GM12891 (cell line): ENCODE measurements around the gene TMEM144.

ENCODE experiments used
- PAX5 ChIP-seq: IDR thresholded peaks from 2 replicates; pipeline ENCODE4 v1.6.1; 2011; ENCODE audit warnings: low read length, moderate library complexity, mild to moderate bottlenecking; ENCODE audit not compliant: insufficient read depth, severe bottlenecking
- POLR2A ChIP-seq: IDR thresholded peaks from 2 replicates; pipeline ENCODE4 v1.6.1; 2011; ENCODE audit warnings: low read depth, low read length, control low read depth
- POLR2AphosphoS5 ChIP-seq: IDR thresholded peaks from 2 replicates; pipeline ENCODE4 v1.6.1; 2011; ENCODE audit warnings: low read depth, low read length, control low read depth
- SPI1 ChIP-seq: IDR thresholded peaks from 2 replicates; pipeline ENCODE4 v1.6.1; 2011; ENCODE audit warnings: low read depth, low read length, control low read depth
- TAF1 ChIP-seq: IDR thresholded peaks from 2 replicates; pipeline ENCODE4 v1.6.1; 2011; ENCODE audit warnings: low read depth, low read length, control low read depth

DNA sequence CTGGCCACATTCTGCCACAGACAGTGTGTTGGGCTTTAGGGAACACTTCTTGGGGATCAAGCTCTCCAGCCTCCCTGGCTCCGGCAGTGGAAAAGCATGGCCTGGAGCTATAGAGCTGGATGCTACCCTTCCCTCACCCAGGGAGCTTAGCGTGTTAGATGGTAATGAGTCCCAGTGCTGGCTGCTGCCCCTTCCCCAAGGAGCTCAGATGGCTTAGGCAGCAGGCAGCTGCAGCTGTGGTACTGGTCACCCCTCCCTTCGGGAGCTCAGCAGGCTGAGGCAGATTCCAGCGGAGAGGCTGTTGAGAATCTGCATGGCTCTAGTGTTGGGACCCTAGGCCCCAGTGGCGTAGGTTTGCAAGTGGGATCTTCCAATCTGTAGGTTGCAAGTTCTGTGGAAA is 19.5 kb downstream of the TMEM144 start:
- TF ChIP-seq POLR2AphosphoS5, result no peak
- TF ChIP-seq POLR2A, result no peak
- no peak for TF ChIP-seq TAF1
- no peak for TF ChIP-seq PAX5
- TF ChIP-seq SPI1, result no peak
